Inflammatory macrophage treated with lipopolysaccharide for 4 hours (primary cell): Measurements from ENCODE around the gene STX16.
"Not testable (repeated sequence)": the region's sequence is repeated elsewhere in the genome, so short reads cannot be mapped to it uniquely, and the experiment has no call there.

Experiments
- DNase-seq: peaks from one replicate; pipeline ENCODE4 v3.0.0-alpha.2; 2020

Gene STX16

GRCh38 chr20:58637466-58638213 lies 13.4 kb upstream of the STX16 start:
- no peak for DNase-seq

GRCh38 chr20:58638467-58639181 lies 12.5 kb upstream of the STX16 start:
- no peak for DNase-seq

GRCh38 chr20:58639182-58640146 lies 11.6 kb upstream of the STX16 start:
- no peak for DNase-seq

- no peak for DNase-seq
Measured at GRCh38 chr20:58640446-58640845, 10.6 kb upstream of the STX16 start.

GRCh38 chr20:58642441-58642840 lies 8.6 kb upstream of the STX16 start:
- DNase-seq: no peak

- DNase-seq: not testable (repeated sequence)
Measured at GRCh38 chr20:58642896-58643295, 8.2 kb upstream of the STX16 start.

GRCh38 chr20:58645412-58645968 lies 5.6 kb upstream of the STX16 start:
- no peak for DNase-seq

GRCh38 chr20:58646257-58646656 lies 4.8 kb upstream of the STX16 start:
- DNase-seq: no peak

GRCh38 chr20:58646703-58647102 lies 4.4 kb upstream of the STX16 start:
- no peak for DNase-seq

- DNase-seq: peak; percentile 26
Measured at GRCh38 chr20:58647162-58647795, 3.8 kb upstream of the STX16 start.

- no peak for DNase-seq
Measured at GRCh38 chr20:58647796-58648501, 3.1 kb upstream of the STX16 start.

GRCh38 chr20:58648502-58648825 lies 2.6 kb upstream of the STX16 start:
- not testable (repeated sequence) for DNase-seq

GRCh38 chr20:58649288-58650180 lies 1.5 kb upstream of the STX16 start:
- DNase-seq: peak; percentile 10

GRCh38 chr20:58650181-58650775 lies 805 bp upstream of the STX16 start:
- DNase-seq: no peak

GRCh38 chr20:58651559-58651945 lies 469 bp downstream of the STX16 start:
- DNase-seq: no peak

- DNase-seq: peak; percentile 95
Measured at GRCh38 chr20:58651946-58652605, 993 bp downstream of the STX16 start.

- peak; percentile 35 for DNase-seq
Measured at GRCh38 chr20:58652606-58653294, 1.7 kb downstream of the STX16 start.

GRCh38 chr20:58654337-58654736 lies 3.3 kb downstream of the STX16 start:
- DNase-seq: no peak
